ENCODE measurements around the gene RNF225. TPM values are rescaled to one million over a fixed set of nuclear protein-coding genes. Genes with fewer than 3 reads are reported as not detected.

RNF225 gene
- total and polyA plus RNA-seq, 2 of the 13 experiments (the other 11 are each of a cell fraction or from before 2014, with no cell fraction given) = not detected

- DNase-seq (ENCODE audit: low spot score) (no peak), FAIRE-seq (no peak), ATAC-seq (no peak)
- Histone ChIP-seq H3K9ac (ENCODE audit: insufficient read depth, low read depth, low read length) (no peak overlapping the region), H3K79me2 (ENCODE audit: insufficient read depth, low read length) (no peaks in the 10 kb centered on the region), H3K27ac (ENCODE audit: extremely low read length, insufficient read depth, low read length) (no peak overlapping the region), H2AFZ (ENCODE audit: low read length) (no peak overlapping the region), H3K4me2 (ENCODE audit: low read depth, low read length) (no peak overlapping the region), H3K4me3 (replicated peaks in 1 of 3; ENCODE audit: insufficient read depth in 1 of 3, low read depth in 2 of 3, low read length in 3 of 3) (no peak overlapping the region), H3K27me3 (ENCODE audit: control insufficient read depth in 1 of 2, insufficient read depth in 2 of 2, low read length in 2 of 2) (no peaks in the 10 kb centered on the region), H3K4me1 (ENCODE audit: insufficient read depth, low read length) (no peaks in the 10 kb centered on the region), H4K20me1 (ENCODE audit: insufficient read depth, low read length) (no peaks in the 10 kb centered on the region), H3K36me3 (replicated peaks in 1 of 2; ENCODE audit: control insufficient read depth in 1 of 2, insufficient read depth in 2 of 2, low read length in 2 of 2) (no peaks in the 10 kb centered on the region), H3K9me3 (ENCODE audit: low read length) (no peaks in the 10 kb centered on the region)
- in situ Hi-C loops (cut with HindIII; ENCODE audit: extremely low pct_ligation_motif_present, low pct_unique_long_range_greater_than_20kb) = no loop called here
- TF ChIP-seq, protein P1, sequence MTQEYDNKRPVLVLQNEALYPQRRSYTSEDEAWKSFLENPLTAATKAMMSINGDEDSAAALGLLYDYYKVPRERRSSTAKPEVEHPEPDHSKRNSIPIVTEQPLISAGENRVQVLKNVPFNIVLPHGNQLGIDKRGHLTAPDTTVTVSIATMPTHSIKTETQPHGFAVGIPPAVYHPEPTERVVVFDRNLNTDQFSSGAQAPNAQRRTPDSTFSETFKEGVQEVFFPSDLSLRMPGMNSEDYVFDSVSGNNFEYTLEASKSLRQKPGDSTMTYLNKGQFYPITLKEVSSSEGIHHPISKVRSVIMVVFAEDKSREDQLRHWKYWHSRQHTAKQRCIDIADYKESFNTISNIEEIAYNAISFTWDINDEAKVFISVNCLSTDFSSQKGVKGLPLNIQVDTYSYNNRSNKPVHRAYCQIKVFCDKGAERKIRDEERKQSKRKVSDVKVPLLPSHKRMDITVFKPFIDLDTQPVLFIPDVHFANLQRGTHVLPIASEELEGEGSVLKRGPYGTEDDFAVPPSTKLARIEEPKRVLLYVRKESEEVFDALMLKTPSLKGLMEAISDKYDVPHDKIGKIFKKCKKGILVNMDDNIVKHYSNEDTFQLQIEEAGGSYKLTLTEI (CRISPR knock-in tag; conservative IDR thresholded peaks at IDR 0.05) = no peak
- ChIA-PET CTCF (ENCODE audit: low intra/inter-chr PET ratio, low total read pairs) (no interaction called here), POLR2A (no interaction called here)
- BruUV-seq (replicated peaks) = no TSS peak
- intact Hi-C loops (cut with micrococcal nuclease; ENCODE audit: unreplicated experiment) = no loop called here
Observed at GRCh38 chr19:58429745-58430144, 34.3 kb downstream of the RNF225 start.

DNA sequence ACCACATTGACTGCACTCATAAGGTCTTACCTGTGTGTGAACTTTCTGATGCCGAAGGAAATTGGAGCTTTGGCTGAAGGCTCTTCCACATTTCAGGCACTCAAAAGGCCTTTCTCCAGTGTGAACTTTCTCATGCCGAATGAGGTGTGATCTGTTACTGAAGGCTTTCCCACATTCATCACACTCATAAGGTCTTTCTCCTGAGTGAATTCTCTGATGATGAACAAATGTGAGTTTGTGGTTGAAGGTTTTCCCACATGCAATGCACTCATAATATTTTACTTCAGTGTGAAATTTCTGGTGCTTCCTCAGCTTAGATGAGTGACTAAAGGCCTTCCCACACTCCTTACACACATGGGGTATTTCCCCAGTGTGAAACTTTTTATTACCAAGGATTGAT is 38.8 kb downstream of the RNF225 start:
- no TSS peak for BruUV-seq (replicated peaks)
- FAIRE-seq (no peak), DNase-seq (ENCODE audit: low spot score) (no peak), ATAC-seq (no peak)
- ChIA-PET POLR2A (no interaction called here), CTCF (ENCODE audit: low intra/inter-chr PET ratio, low total read pairs) (no interaction called here)
- in situ Hi-C loops (cut with HindIII; ENCODE audit: extremely low pct_ligation_motif_present, low pct_unique_long_range_greater_than_20kb) = no loop called here
- WGBS (ENCODE audit: low lambda C conversion rate) = 100% methylated on average over 2 of the region's 2 CpGs
- Histone ChIP-seq H3K9me3 (ENCODE audit: low read length) (no peaks in the 10 kb centered on the region), H4K20me1 (ENCODE audit: insufficient read depth, low read length) (no peaks in the 10 kb centered on the region), H3K27me3 (ENCODE audit: control insufficient read depth in 1 of 2, insufficient read depth in 2 of 2, low read length in 2 of 2) (no peaks in the 10 kb centered on the region), H3K36me3 (replicated peaks in 1 of 2; ENCODE audit: control insufficient read depth in 1 of 2, insufficient read depth in 2 of 2, low read length in 2 of 2) (no peaks in the 10 kb centered on the region), H3K27ac (ENCODE audit: extremely low read length, insufficient read depth, low read length) (no peak overlapping the region), H3K79me2 (ENCODE audit: insufficient read depth, low read length) (no peaks in the 10 kb centered on the region), H3K9ac (ENCODE audit: insufficient read depth, low read depth, low read length) (no peak overlapping the region), H3K4me1 (ENCODE audit: insufficient read depth, low read length) (no peaks in the 10 kb centered on the region), H3K4me3 (replicated peaks in 1 of 3; ENCODE audit: insufficient read depth in 1 of 3, low read depth in 2 of 3, low read length in 3 of 3) (no peak overlapping the region), H3K4me2 (ENCODE audit: low read depth, low read length) (no peak overlapping the region), H2AFZ (ENCODE audit: low read length) (no peak overlapping the region)
- intact Hi-C loops (cut with micrococcal nuclease; ENCODE audit: unreplicated experiment) = no loop called here
- TF ChIP-seq ARID3A (IDR thresholded peaks at IDR 0.05; ENCODE audit: low read depth, low read length) (no peak), ZNF597 (CRISPR knock-in tag; IDR thresholded peaks at IDR 0.05) (no peak), ZNF33A (CRISPR knock-in tag; IDR thresholded peaks at IDR 0.05; ENCODE audit: borderline replicate concordance) (no peak), MEIS1 (CRISPR knock-in tag; IDR thresholded peaks at IDR 0.05; ENCODE audit: borderline replicate concordance) (no peak), NR1H2 (CRISPR knock-in tag; IDR thresholded peaks at IDR 0.05; ENCODE audit: borderline replicate concordance, low read depth) (no peak), KMT2B (CRISPR knock-in tag; IDR thresholded peaks at IDR 0.05) (no peak), ETS1 (CRISPR knock-in tag; IDR thresholded peaks at IDR 0.05) (no peak), ZNF816 (CRISPR knock-in tag; IDR thresholded peaks at IDR 0.05; ENCODE audit: borderline replicate concordance) (no peak)
- TF ChIP-seq, protein P2, sequence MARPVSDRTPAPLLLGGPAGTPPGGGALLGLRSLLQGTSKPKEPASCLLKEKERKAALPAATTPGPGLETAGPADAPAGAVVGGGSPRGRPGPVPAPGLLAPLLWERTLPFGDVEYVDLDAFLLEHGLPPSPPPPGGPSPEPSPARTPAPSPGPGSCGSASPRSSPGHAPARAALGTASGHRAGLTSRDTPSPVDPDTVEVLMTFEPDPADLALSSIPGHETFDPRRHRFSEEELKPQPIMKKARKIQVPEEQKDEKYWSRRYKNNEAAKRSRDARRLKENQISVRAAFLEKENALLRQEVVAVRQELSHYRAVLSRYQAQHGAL (CRISPR knock-in tag; IDR thresholded peaks at IDR 0.05; ENCODE audit: not compliant biosample characterization) = no peak
